ENCODE results near the gene ZNRF1. TPM values are rescaled to one million over a fixed set of nuclear protein-coding genes. Genes with fewer than 3 reads are reported as not detected.
"Not testable (repeated sequence)": the region's sequence is repeated elsewhere in the genome, so short reads cannot be mapped to it uniquely, and the experiment has no call there.

Gene ZNRF1
- total RNA-seq, 1 donor from 2014 or later: 19.5 TPM

- DNase-seq: no peak
Measured at GRCh38 chr16:75080205-75081029, 81.6 kb downstream of the ZNRF1 start.

GRCh38 chr16:75081179-75081859, 82.5 kb downstream of the ZNRF1 start:
- no peak for DNase-seq

GRCh38 chr16:75083813-75084212, 85.0 kb downstream of the ZNRF1 start:
- no peak for DNase-seq

- DNase-seq: no peak
Measured at GRCh38 chr16:75085556-75085955, 86.7 kb downstream of the ZNRF1 start.

- DNase-seq: no peak
Measured at GRCh38 chr16:75086281-75086680, 87.5 kb downstream of the ZNRF1 start.

GRCh38 chr16:75086688-75087374, 88.0 kb downstream of the ZNRF1 start:
- no peak for DNase-seq

GRCh38 chr16:75087375-75087979, 88.7 kb downstream of the ZNRF1 start:
- no peak for DNase-seq

- no peak for DNase-seq
Measured at GRCh38 chr16:75088216-75088615, 89.4 kb downstream of the ZNRF1 start.

GRCh38 chr16:75088934-75089333, 90.1 kb downstream of the ZNRF1 start:
- no peak for DNase-seq

GRCh38 chr16:75089486-75090202, 90.8 kb downstream of the ZNRF1 start:
- no peak for DNase-seq

GRCh38 chr16:75090899-75091298, 92.1 kb downstream of the ZNRF1 start:
- not testable (repeated sequence) for DNase-seq

- not testable (repeated sequence) for DNase-seq
Measured at GRCh38 chr16:75091619-75092018, 92.8 kb downstream of the ZNRF1 start.

- DNase-seq: no peak
Measured at GRCh38 chr16:75092777-75093176, 94.0 kb downstream of the ZNRF1 start.

- DNase-seq: no peak
Measured at GRCh38 chr16:75093598-75094540, 95.0 kb downstream of the ZNRF1 start.

GRCh38 chr16:75095204-75095621, 96.4 kb downstream of the ZNRF1 start:
- DNase-seq: no peak

GRCh38 chr16:75096656-75097055, 97.8 kb downstream of the ZNRF1 start:
- no peak for DNase-seq

GRCh38 chr16:75097191-75097761, 98.5 kb downstream of the ZNRF1 start:
- no peak for DNase-seq

- DNase-seq: no peak
Measured at GRCh38 chr16:75097941-75098901, 99.4 kb downstream of the ZNRF1 start.

- DNase-seq: no peak
Measured at GRCh38 chr16:75099075-75099667, 100.3 kb downstream of the ZNRF1 start.
